Gastroesophageal sphincter (tissue), 4 donors: Measurements from ENCODE around the gene PTPRN2. TPM values are rescaled to one million over a fixed set of nuclear protein-coding genes. Genes with fewer than 3 reads are reported as not detected.

ENCODE experiments used
- ATAC-seq: fragments of 150-250 bp; one replicate; pipeline ENCODE4 v1.9.1; 2016; ENCODE audit warnings: mild to moderate bottlenecking, moderate library complexity
- H3K27ac ChIP-seq, 4 donors: fragments of 200-600 bp; sonication (generic) in 3 of 4; 1 replicate in 3 of 4; 2 replicates in 1 of 4; pipeline ENCODE4 v1.5.1; 2016 to 2019
- H3K27me3 ChIP-seq: fragments of 200-600 bp; sonication (generic); one replicate; pipeline ENCODE4 v1.5.1; 2019
- H3K36me3 ChIP-seq, 2 donors: fragments of 200-600 bp; sonication (generic); one replicate each; pipeline ENCODE4 v1.5.1; 2019; ENCODE audit warnings: control low read depth in 1 of 2
- H3K4me1 ChIP-seq, 3 donors: fragments of 200-600 bp; sonication (generic); 1 replicate in 2 of 3; 2 replicates in 1 of 3; pipeline ENCODE4 v1.5.1; 2016 to 2019; ENCODE audit warnings: control low read depth in 2 of 3
- H3K4me3 ChIP-seq, 2 donors: fragments of 200-600 bp; sonication (generic); one replicate each; pipeline ENCODE4 v1.5.1; 2019; ENCODE audit warnings: mild to moderate bottlenecking in 1 of 2, moderate library complexity in 1 of 2
- H3K9me3 ChIP-seq, 3 donors: fragments of 200-600 bp; sonication (generic); one replicate each; pipeline ENCODE4 v1.5.1; 2017 to 2019; ENCODE audit warnings: control low read depth in 2 of 3
- EP300 ChIP-seq: sonication (generic); formaldehyde crosslinking; IDR thresholded peaks from one replicate; pipeline ENCODE4 v1.6.1; 2017; ENCODE audit warnings: antibody characterized with exemption, mild to moderate bottlenecking
- POLR2A ChIP-seq, 2 donors: fragments of 450-650 bp; IDR thresholded peaks; one replicate each; pipeline ENCODE4 v1.6.1; 2017; ENCODE audit warnings: antibody characterized with exemption in 2 of 2, mild to moderate bottlenecking in 2 of 2, moderate library complexity in 1 of 2
- POLR2AphosphoS5 ChIP-seq: sonication (generic); formaldehyde crosslinking; IDR thresholded peaks from one replicate; pipeline ENCODE4 v1.6.1; 2017; ENCODE audit warnings: antibody characterized with exemption
- WGBS, 2 donors: methylation state at CpG; one replicate each; pipeline ENCODE4 v1.1.5; 2018; ENCODE audit warnings: low coverage in 1 of 2; 5-methylcytosine and 5-hydroxymethylcytosine counted together
- total RNA-seq, 4 donors: library from RNA; depleted of rRNA; stranded (reverse); fragments of >200 nt; gene quantifications; one replicate each; pipeline ENCODE4 v1.1.0, GENCODE V29; 2016
- TF ChIP-seq, protein P1 (sequence below), 4 experiments: fragments of 200-600 bp in 2 of 4; fragments of 450-650 bp in 2 of 4; sonication (generic) in 1 of 4; IDR thresholded peaks; one replicate each; pipeline ENCODE4 v1.5.1; 2017 to 2019; ENCODE audit warnings: antibody characterized with exemption in 4 of 4, mild to moderate bottlenecking in 2 of 4, moderate library complexity in 2 of 4

Gene PTPRN2
- total RNA-seq, 4 donors from 2014 or later, result 1.7 to 4.7 (median 3.3) TPM

GRCh38 chr7:157857578-157858075 is 730.0 kb downstream of the PTPRN2 start:
- ATAC-seq, result no peak
- Histone ChIP-seq H3K27ac (no peak overlapping the region), H3K9me3 (no peaks in the 10 kb centered on the region), H3K36me3 (no peaks in the 10 kb centered on the region), H3K27me3 (no peaks in the 10 kb centered on the region), H3K4me3 (no peak overlapping the region), H3K4me1 (no peaks in the 10 kb centered on the region)
- no CpG with 5 or more reads among the region's 21 CpGs for WGBS, 2 donors
- no peak for TF ChIP-seq POLR2A (IDR thresholded peaks at IDR 0.05)
- TF ChIP-seq EP300, result no peak
- TF ChIP-seq, protein P1, sequence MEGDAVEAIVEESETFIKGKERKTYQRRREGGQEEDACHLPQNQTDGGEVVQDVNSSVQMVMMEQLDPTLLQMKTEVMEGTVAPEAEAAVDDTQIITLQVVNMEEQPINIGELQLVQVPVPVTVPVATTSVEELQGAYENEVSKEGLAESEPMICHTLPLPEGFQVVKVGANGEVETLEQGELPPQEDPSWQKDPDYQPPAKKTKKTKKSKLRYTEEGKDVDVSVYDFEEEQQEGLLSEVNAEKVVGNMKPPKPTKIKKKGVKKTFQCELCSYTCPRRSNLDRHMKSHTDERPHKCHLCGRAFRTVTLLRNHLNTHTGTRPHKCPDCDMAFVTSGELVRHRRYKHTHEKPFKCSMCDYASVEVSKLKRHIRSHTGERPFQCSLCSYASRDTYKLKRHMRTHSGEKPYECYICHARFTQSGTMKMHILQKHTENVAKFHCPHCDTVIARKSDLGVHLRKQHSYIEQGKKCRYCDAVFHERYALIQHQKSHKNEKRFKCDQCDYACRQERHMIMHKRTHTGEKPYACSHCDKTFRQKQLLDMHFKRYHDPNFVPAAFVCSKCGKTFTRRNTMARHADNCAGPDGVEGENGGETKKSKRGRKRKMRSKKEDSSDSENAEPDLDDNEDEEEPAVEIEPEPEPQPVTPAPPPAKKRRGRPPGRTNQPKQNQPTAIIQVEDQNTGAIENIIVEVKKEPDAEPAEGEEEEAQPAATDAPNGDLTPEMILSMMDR (IDR thresholded peaks at IDR 0.05), result no peak
- no peak for TF ChIP-seq POLR2AphosphoS5

DNA sequence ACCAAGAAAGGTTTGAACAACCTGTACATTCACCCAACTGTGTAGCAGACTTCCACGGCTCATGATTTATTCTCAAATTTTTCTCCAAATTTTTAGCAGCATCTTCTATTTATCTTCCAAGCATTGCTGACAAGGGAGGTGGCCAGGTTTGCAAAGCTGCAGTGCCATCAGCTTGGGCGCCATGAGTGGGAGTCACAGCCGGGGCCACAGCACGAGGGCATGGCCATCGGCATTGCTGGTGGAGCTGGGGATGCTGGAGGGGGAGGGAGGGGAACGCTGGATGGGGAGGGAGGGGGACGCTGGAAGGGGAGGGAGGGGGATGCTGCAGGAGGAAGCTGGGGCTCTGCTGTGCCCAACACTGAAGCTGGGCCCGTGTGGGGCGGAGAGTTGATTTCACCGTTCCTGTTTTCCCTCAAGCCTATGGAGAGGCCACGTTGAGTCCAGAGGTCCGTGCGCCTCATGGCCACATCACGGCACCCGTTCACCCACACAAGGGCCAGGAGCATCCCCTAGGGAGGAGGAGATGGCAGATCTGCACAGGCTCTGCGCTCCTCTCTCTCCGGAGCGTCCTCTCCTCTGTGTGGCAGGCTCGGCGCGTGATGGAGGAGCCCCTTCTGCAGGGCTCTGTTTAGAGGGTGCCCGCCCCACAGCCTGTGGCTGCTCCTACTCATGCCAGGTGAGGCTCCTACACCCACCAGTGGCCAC is 730.6 kb downstream of the PTPRN2 start:
- Histone ChIP-seq H3K4me1 (no peaks in the 10 kb centered on the region), H3K4me3 (no peak overlapping the region), H3K36me3 (no peaks in the 10 kb centered on the region), H3K27ac (no peak overlapping the region), H3K27me3 (no peaks in the 10 kb centered on the region), H3K9me3 (no peaks in the 10 kb centered on the region)
- TF ChIP-seq EP300, result no peak
- no peak for TF ChIP-seq POLR2AphosphoS5
- TF ChIP-seq, protein P1 (IDR thresholded peaks at IDR 0.05), result no peak
- no peak for TF ChIP-seq POLR2A (IDR thresholded peaks at IDR 0.05)
- WGBS, 2 donors, result 80% methylated on average over 7 of the region's 22 CpGs; no CpG with 5 or more reads in 1 of the 2 donors
- ATAC-seq, result no peak

GRCh38 chr7:157855452-157856213 is 732.0 kb downstream of the PTPRN2 start:
- WGBS, 2 donors, result 58 to 72% methylated on average over 7 to 18 of the region's 22 CpGs
- no peaks in the 10 kb centered on the region for H3K9me3 ChIP-seq
- TF ChIP-seq POLR2A (IDR thresholded peaks at IDR 0.05), result no peak
- no peak for TF ChIP-seq POLR2AphosphoS5
- TF ChIP-seq, protein P1 (IDR thresholded peaks at IDR 0.05), result no peak
- TF ChIP-seq EP300, result no peak

GRCh38 chr7:157855016-157855415 is 732.6 kb downstream of the PTPRN2 start:
- peak overlapping the region in 1 of 4 donors; percentile 40 for H3K27ac ChIP-seq
- H3K4me3 ChIP-seq, result peak overlapping the region in 1 of 2 donors; percentile 10
- no peak for TF ChIP-seq POLR2AphosphoS5
- TF ChIP-seq, protein P1 (IDR thresholded peaks at IDR 0.05), result no peak
- no peak for TF ChIP-seq EP300
- TF ChIP-seq POLR2A (IDR thresholded peaks at IDR 0.05), result no peak
- 84 to 90% methylated on average over 6 to 12 of the region's 22 CpGs for WGBS, 2 donors
- H3K9me3 ChIP-seq, result no peaks in the 10 kb centered on the region
- H3K4me1 ChIP-seq, result peaks cover 0 to 9% (median 0%) of the 10 kb centered on the region in 3 donors
- ATAC-seq, result no peak
- no peaks in the 10 kb centered on the region for H3K27me3 ChIP-seq
- no peaks in the 10 kb centered on the region for H3K36me3 ChIP-seq

More at GRCh38 chr7:157855452-157856213, 732.0 kb downstream of the PTPRN2 start:
- Histone ChIP-seq H3K4me3 (no peak overlapping the region), H3K36me3 (no peaks in the 10 kb centered on the region), H3K27me3 (no peaks in the 10 kb centered on the region), H3K27ac (no peak overlapping the region), H3K4me1 (peaks cover 0 to 9% (median 0%) of the 10 kb centered on the region in 3 donors)
- no peak for ATAC-seq
